ENCODE results near the gene ENO3. TPM values are rescaled to one million over a fixed set of nuclear protein-coding genes. Genes with fewer than 3 reads are reported as not detected.

The ENO3 gene
- total and polyA plus RNA-seq, 11 donors, result 253 to 1,459 (median 668) TPM

- Histone ChIP-seq H3K4me1 (peaks cover 0 to 43% (median 28%) of the 10 kb centered on the region in 12 donors), H3K4me3 (peak overlapping the region; percentile 35 to 83 (median 70)), H3K27ac (peak overlapping the region; percentile 89 to 99 (median 96)), H3K27me3 (no peaks in the 10 kb centered on the region), H3K9me3 (no peaks in the 10 kb centered on the region), H3K36me3 (peaks cover 0 to 41% (median 26%) of the 10 kb centered on the region in 9 donors)
- intact Hi-C loops (cut with DNase I), result loop anchor here in 6 of 10 donors (1.0 to 5.0 kb wide), 8 partner anchors 16 to 60 kb away; partner anchors contain the start of genes INCA1 (in 2 of the 6), KIF1C (in 2 of the 6), PFN1 (in 2 of the 6) and CAMTA2 (in 1 of the 6)
- peak in 1 of 2 donors; percentile 64 for TF ChIP-seq POLR2A (IDR thresholded peaks at IDR 0.05)
- no peak for TF ChIP-seq CTCF (IDR thresholded peaks at IDR 0.05)
- peak; percentile 85 to 95 (median 94) for ATAC-seq
- WGBS, 4 donors, result 0 to 1% (median 1%) methylated on average over 26 to 42 of the region's 42 CpGs
- DNase-seq, result peak; percentile 98 to 99 (median 99)
Observed at GRCh38 chr17:4966844-4967538, 16.1 kb downstream of the ENO3 start.

GRCh38 chr17:4967539-4968485 lies 16.9 kb downstream of the ENO3 start, which contains the start of gene SPAG7:
Gene SPAG7, minus strand, starts transcription at chr17:4967817. Its CDS starts 13 bp downstream, at chr17:4967804.
- Histone ChIP-seq H3K27me3 (no peaks in the 10 kb centered on the region), H3K4me1 (peaks cover 0 to 48% (median 33%) of the 10 kb centered on the region in 12 donors), H3K9me3 (no peaks in the 10 kb centered on the region), H3K36me3 (peaks cover 0 to 42% (median 34%) of the 10 kb centered on the region in 9 donors), H3K4me3 (peak within 1 kb of the TSS; percentile 35 to 83 (median 70)), H3K27ac (peak within 1 kb of the TSS; percentile 89 to 99 (median 96))
- DNase-seq, result peak; percentile 95 to 96 (median 95)
- intact Hi-C loops (cut with DNase I), result loop anchor here in 7 of 10 donors (1.0 to 5.0 kb wide), 9 partner anchors 17 to 61 kb away; partner anchors contain the start of genes CAMTA2 (in 2 of the 7), ENO3 (in 2 of the 7), INCA1 (in 2 of the 7) and KIF1C (in 2 of the 7)
- peak; percentile 77 to 88 (median 86) for ATAC-seq
- 1 to 3% (median 1%) methylated on average over 34 to 66 of the region's 66 CpGs for WGBS, 4 donors
- TF ChIP-seq POLR2A (IDR thresholded peaks at IDR 0.05) (peak in 1 of 2 donors; percentile 68), CTCF (IDR thresholded peaks at IDR 0.05) (peak in 6 of 12 donors; percentile 8 to 25 (median 18))

GRCh38 chr17:4968486-4969046 lies 17.6 kb downstream of the ENO3 start:
- H3K4me1 ChIP-seq, result peaks cover 0 to 56% (median 41%) of the 10 kb centered on the region in 12 donors
- ATAC-seq (no peak), DNase-seq (peak in 2 of 5 donors; percentile 44 to 47)
- TF ChIP-seq CTCF (IDR thresholded peaks at IDR 0.05), result no peak
- TF ChIP-seq POLR2A (IDR thresholded peaks at IDR 0.05), result no peak
- no peaks in the 10 kb centered on the region for H3K9me3 ChIP-seq
- no peaks in the 10 kb centered on the region for H3K27me3 ChIP-seq
- intact Hi-C loops (cut with DNase I), result loop anchor here in 2 of 10 donors (2.0 to 5.0 kb wide), 3 partner anchors 18 to 61 kb away; partner anchors contain the start of genes CAMTA2 (in 1 of the 2) and ENO3 (in 1 of the 2)
- H3K36me3 ChIP-seq, result peaks cover 0 to 50% (median 42%) of the 10 kb centered on the region in 9 donors
- 29 to 42% (median 38%) methylated on average over 23 of the region's 23 CpGs for WGBS, 4 donors
- peak overlapping the region; percentile 89 to 99 (median 96) for H3K27ac ChIP-seq
- peak overlapping the region; percentile 35 to 83 (median 70) for H3K4me3 ChIP-seq
